Measurements from ENCODE around the gene ABHD16A. TPM values are rescaled to one million over a fixed set of nuclear protein-coding genes. Genes with fewer than 3 reads are reported as not detected.

ABHD16A gene
- total and polyA plus RNA-seq, 2 of the 13 experiments (the other 11 are each of a cell fraction or from before 2014, with no cell fraction given) = 43.5 to 45.4 TPM

DNA sequence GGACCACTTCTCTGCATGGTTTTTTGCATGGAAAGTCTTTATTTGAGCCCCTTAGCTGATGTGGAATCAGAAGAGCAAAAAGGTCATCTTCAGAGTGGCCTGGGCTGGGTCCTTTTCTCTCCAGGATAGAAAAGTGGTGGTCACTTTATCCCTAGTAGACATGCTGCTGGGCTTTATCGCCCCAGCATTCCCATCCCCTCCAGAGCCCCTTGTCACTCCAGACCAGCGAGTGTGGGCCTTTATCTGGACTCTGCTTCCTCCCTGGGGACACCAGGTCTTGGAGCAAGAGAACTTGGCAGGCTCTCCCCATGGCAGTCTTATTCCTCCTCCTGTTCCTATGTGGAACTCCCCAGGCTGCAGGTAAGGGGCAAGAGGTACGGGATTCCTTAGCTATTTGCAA, 3.5 kb upstream of the ABHD16A start, which contains the start of gene LY6G6F (continued):
- TF ChIP-seq, protein P1, sequence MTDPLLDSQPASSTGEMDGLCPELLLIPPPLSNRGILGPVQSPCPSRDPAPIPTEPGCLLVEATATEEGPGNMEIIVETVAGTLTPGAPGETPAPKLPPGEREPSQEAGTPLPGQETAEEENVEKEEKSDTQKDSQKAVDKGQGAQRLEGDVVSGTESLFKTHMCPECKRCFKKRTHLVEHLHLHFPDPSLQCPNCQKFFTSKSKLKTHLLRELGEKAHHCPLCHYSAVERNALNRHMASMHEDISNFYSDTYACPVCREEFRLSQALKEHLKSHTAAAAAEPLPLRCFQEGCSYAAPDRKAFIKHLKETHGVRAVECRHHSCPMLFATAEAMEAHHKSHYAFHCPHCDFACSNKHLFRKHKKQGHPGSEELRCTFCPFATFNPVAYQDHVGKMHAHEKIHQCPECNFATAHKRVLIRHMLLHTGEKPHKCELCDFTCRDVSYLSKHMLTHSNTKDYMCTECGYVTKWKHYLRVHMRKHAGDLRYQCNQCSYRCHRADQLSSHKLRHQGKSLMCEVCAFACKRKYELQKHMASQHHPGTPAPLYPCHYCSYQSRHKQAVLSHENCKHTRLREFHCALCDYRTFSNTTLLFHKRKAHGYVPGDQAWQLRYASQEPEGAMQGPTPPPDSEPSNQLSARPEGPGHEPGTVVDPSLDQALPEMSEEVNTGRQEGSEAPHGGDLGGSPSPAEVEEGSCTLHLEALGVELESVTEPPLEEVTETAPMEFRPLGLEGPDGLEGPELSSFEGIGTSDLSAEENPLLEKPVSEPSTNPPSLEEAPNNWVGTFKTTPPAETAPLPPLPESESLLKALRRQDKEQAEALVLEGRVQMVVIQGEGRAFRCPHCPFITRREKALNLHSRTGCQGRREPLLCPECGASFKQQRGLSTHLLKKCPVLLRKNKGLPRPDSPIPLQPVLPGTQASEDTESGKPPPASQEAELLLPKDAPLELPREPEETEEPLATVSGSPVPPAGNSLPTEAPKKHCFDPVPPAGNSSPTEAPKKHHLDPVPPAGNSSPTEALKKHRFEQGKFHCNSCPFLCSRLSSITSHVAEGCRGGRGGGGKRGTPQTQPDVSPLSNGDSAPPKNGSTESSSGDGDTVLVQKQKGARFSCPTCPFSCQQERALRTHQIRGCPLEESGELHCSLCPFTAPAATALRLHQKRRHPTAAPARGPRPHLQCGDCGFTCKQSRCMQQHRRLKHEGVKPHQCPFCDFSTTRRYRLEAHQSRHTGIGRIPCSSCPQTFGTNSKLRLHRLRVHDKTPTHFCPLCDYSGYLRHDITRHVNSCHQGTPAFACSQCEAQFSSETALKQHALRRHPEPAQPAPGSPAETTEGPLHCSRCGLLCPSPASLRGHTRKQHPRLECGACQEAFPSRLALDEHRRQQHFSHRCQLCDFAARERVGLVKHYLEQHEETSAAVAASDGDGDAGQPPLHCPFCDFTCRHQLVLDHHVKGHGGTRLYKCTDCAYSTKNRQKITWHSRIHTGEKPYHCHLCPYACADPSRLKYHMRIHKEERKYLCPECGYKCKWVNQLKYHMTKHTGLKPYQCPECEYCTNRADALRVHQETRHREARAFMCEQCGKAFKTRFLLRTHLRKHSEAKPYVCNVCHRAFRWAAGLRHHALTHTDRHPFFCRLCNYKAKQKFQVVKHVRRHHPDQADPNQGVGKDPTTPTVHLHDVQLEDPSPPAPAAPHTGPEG (CRISPR knock-in tag; IDR thresholded peaks at IDR 0.05) = no peak
- TF ChIP-seq ZBTB21 (CRISPR knock-in tag; IDR thresholded peaks at IDR 0.05) (no peak), SSRP1 (CRISPR knock-in tag; IDR thresholded peaks at IDR 0.05) (no peak), PTBP1 (IDR thresholded peaks at IDR 0.05; ENCODE audit: low read depth, low read length, poor library complexity, severe bottlenecking) (no peak), TCF12 (IDR thresholded peaks at IDR 0.05) (no peak), TCF12 (CRISPR knock-in tag; IDR thresholded peaks at IDR 0.05) (no peak), BCL6 (CRISPR knock-in tag; IDR thresholded peaks at IDR 0.05) (no peak), PRPF4 (IDR thresholded peaks at IDR 0.05; ENCODE audit: low read depth, low read length, poor library complexity, severe bottlenecking) (no peak)
- TF ChIP-seq, protein P2, sequence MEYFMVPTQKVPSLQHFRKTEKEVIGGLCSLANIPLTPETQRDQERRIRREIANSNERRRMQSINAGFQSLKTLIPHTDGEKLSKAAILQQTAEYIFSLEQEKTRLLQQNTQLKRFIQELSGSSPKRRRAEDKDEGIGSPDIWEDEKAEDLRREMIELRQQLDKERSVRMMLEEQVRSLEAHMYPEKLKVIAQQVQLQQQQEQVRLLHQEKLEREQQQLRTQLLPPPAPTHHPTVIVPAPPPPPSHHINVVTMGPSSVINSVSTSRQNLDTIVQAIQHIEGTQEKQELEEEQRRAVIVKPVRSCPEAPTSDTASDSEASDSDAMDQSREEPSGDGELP (IDR thresholded peaks at IDR 0.05; ENCODE audit: borderline replicate concordance, low read depth) = no peak
